Measurements from ENCODE around the gene ARL4A. TPM values are rescaled to one million over a fixed set of nuclear protein-coding genes. Genes with fewer than 3 reads are reported as not detected.
A peak's percentile ranks its signal among the peaks of the same experiment; 100 is the strongest.

Gene ARL4A
- total and polyA plus RNA-seq, 9 of the 15 experiments (the other 6 are each of a cell fraction or from before 2014, with no cell fraction given): 118 to 688 (median 172) TPM

DNA sequence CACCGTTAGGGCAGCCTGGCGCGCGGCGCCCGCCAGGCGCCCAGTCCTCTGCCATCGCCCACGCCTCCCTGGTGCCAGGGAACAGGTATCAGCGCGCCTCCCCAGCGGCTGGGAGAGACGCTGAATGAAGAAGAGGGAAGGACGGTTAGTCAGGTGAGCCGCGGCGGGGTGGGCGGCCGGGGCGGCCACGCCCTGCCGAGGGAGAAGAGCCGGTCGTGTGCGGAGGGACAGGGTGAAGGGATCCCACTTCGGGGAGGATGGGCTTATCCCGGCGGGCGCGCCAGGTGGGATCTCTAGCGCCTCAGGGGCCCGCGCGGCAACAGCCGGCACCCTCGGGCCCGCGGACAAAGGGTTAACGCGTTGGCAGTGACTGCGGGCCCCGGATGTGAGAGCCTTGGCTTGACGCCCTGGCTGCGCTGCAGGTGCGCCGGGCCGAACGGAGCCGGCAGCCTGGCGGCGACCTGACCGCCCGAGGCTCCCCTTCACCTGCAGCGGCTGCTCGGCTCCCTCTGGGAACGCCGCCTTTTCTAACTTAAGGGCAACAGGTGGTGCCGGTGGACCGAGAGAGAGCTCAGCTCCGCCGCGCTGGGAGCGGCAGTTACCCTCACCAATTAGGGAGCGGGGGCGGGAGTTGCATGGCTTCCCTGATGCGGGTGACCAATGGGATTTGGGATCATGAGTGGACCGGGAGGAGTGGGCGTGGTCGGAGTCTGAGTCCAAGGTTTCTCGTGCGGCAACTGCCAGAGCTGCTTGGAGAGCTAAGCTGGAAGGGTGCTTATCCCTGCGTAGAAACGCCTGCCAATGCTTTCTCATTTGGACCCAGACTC is at the start of gene ARL4A (continued):
- TF ChIP-seq ZNF407 (IDR thresholded peaks at IDR 0.05; ENCODE audit: low read depth) (no peak), DEAF1 (CRISPR knock-in tag; IDR thresholded peaks at IDR 0.05) (peak; percentile 91), SMARCA5 (IDR thresholded peaks at IDR 0.05) (no peak), MBD2 (IDR thresholded peaks at IDR 0.05; ENCODE audit: borderline replicate concordance, low read depth) (peak; percentile 93), JUNB (CRISPR knock-in tag; conservative IDR thresholded peaks at IDR 0.05) (no peak), ZNF3 (CRISPR knock-in tag; IDR thresholded peaks at IDR 0.05) (no peak), TEAD2 (tag; IDR thresholded peaks at IDR 0.05) (no peak), IRF2 (CRISPR knock-in tag; IDR thresholded peaks at IDR 0.05) (no peak), ZNF507 (tag; conservative IDR thresholded peaks at IDR 0.05) (no peak), MAZ (CRISPR knock-in tag; conservative IDR thresholded peaks at IDR 0.05 in 1 of 2, IDR thresholded peaks at IDR 0.05 in 1 of 2) (peak in 1 of 2 experiments; percentile 81), MTF1 (CRISPR knock-in tag; IDR thresholded peaks at IDR 0.05; ENCODE audit: borderline replicate concordance) (no peak), MCM5 (IDR thresholded peaks at IDR 0.05; ENCODE audit: low read depth) (no peak)
- TF ChIP-seq, protein P1, sequence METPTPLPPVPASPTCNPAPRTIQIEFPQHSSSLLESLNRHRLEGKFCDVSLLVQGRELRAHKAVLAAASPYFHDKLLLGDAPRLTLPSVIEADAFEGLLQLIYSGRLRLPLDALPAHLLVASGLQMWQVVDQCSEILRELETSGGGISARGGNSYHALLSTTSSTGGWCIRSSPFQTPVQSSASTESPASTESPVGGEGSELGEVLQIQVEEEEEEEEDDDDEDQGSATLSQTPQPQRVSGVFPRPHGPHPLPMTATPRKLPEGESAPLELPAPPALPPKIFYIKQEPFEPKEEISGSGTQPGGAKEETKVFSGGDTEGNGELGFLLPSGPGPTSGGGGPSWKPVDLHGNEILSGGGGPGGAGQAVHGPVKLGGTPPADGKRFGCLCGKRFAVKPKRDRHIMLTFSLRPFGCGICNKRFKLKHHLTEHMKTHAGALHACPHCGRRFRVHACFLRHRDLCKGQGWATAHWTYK (CRISPR knock-in tag; IDR thresholded peaks at IDR 0.05): no peak
- TF ChIP-seq, protein P2, sequence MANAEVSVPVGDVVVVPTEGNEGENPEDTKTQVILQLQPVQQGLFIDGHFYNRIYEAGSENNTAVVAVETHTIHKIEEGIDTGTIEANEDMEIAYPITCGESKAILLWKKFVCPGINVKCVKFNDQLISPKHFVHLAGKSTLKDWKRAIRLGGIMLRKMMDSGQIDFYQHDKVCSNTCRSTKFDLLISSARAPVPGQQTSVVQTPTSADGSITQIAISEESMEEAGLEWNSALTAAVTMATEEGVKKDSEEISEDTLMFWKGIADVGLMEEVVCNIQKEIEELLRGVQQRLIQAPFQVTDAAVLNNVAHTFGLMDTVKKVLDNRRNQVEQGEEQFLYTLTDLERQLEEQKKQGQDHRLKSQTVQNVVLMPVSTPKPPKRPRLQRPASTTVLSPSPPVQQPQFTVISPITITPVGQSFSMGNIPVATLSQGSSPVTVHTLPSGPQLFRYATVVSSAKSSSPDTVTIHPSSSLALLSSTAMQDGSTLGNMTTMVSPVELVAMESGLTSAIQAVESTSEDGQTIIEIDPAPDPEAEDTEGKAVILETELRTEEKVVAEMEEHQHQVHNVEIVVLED (CRISPR knock-in tag; IDR thresholded peaks at IDR 0.05): no peak
